Measurements from ENCODE around the gene MRPL37. TPM values are rescaled to one million over a fixed set of nuclear protein-coding genes. Genes with fewer than 3 reads are reported as not detected.

The MRPL37 gene
- polyA plus RNA-seq, 1 donor (not counting 4 experiments of a cell fraction or from before 2014, with no cell fraction given), result 30.9 TPM

- DNase-seq (ENCODE audit: low read depth, low spot score), result no peak
- Histone ChIP-seq H4K20me1 (ENCODE audit: control insufficient read depth, extremely low read depth, insufficient read depth, low read length) (no peaks in the 10 kb centered on the region), H3K79me2 (ENCODE audit: control insufficient read depth, insufficient read depth, low read length) (no peaks in the 10 kb centered on the region), H3K36me3 (ENCODE audit: control insufficient read depth in 2 of 2, extremely low read depth in 1 of 2, insufficient read depth in 2 of 2, low read length in 2 of 2) (no peaks in the 10 kb centered on the region), H3K9ac (ENCODE audit: control insufficient read depth, extremely low read depth, insufficient read depth, low read length) (no peak overlapping the region), H3K4me3 (ENCODE audit: control insufficient read depth in 2 of 3, extremely low read depth in 1 of 3, insufficient read depth in 2 of 3, low read depth in 1 of 3, low read length in 3 of 3) (no peak overlapping the region), H3K9me3 (ENCODE audit: control insufficient read depth, low read depth, low read length) (no peaks in the 10 kb centered on the region), H2AFZ (ENCODE audit: control insufficient read depth, low read length) (no peak overlapping the region), H3K27ac (ENCODE audit: control insufficient read depth, insufficient read depth, low read length) (no peak overlapping the region), H3K4me2 (ENCODE audit: control insufficient read depth, extremely low read depth, insufficient read depth, low read depth, low read length) (no peak overlapping the region), H3K9me1 (ENCODE audit: control insufficient read depth, extremely low read depth, insufficient read depth, low read length) (no peaks in the 10 kb centered on the region), H3K27me3 (ENCODE audit: control insufficient read depth, extremely low read depth, insufficient read depth, low read length) (peaks cover 6% of the 10 kb centered on the region), H3K4me1 (ENCODE audit: control insufficient read depth, extremely low read depth, insufficient read depth, low read length) (peaks cover 11% of the 10 kb centered on the region)
- dilution Hi-C loops (cut with MboI; ENCODE audit: extremely low pct_ligation_motif_present, low sequenced_read_pairs), result no loop called here
- FAIRE-seq, result no peak
- TF ChIP-seq CTCF (optimal IDR thresholded peaks at IDR 0.05 in 1 of 3, IDR thresholded peaks at IDR 0.05 in 1 of 3, conservative IDR thresholded peaks at IDR 0.05 in 1 of 3; ENCODE audit: extremely low read depth in 1 of 3, insufficient read depth in 2 of 3, low read length in 3 of 3), result no peak
- TF ChIP-seq EZH2 (IDR thresholded peaks at IDR 0.05; ENCODE audit: low read length), result no peak
Observed at GRCh38 chr1:54159733-54160316, 40.1 kb upstream of the MRPL37 start.

- no peak for DNase-seq (ENCODE audit: low read depth, low spot score)
- H3K9me3 ChIP-seq (ENCODE audit: control insufficient read depth, low read depth, low read length), result no peaks in the 10 kb centered on the region
- H3K27me3 ChIP-seq (ENCODE audit: control insufficient read depth, extremely low read depth, insufficient read depth, low read length), result peaks cover 6% of the 10 kb centered on the region
- no peak overlapping the region for H2AFZ ChIP-seq (ENCODE audit: control insufficient read depth, low read length)
- H3K4me3 ChIP-seq (ENCODE audit: control insufficient read depth in 2 of 3, extremely low read depth in 1 of 3, insufficient read depth in 2 of 3, low read depth in 1 of 3, low read length in 3 of 3), result no peak overlapping the region
- no peaks in the 10 kb centered on the region for H4K20me1 ChIP-seq (ENCODE audit: control insufficient read depth, extremely low read depth, insufficient read depth, low read length)
- dilution Hi-C loops (cut with MboI; ENCODE audit: extremely low pct_ligation_motif_present, low sequenced_read_pairs), result no loop called here
- no peak overlapping the region for H3K9ac ChIP-seq (ENCODE audit: control insufficient read depth, extremely low read depth, insufficient read depth, low read length)
- H3K36me3 ChIP-seq (ENCODE audit: control insufficient read depth in 2 of 2, extremely low read depth in 1 of 2, insufficient read depth in 2 of 2, low read length in 2 of 2), result no peaks in the 10 kb centered on the region
- FAIRE-seq, result no peak
- no peaks in the 10 kb centered on the region for H3K79me2 ChIP-seq (ENCODE audit: control insufficient read depth, insufficient read depth, low read length)
- H3K4me2 ChIP-seq (ENCODE audit: control insufficient read depth, extremely low read depth, insufficient read depth, low read depth, low read length), result no peak overlapping the region
- H3K27ac ChIP-seq (ENCODE audit: control insufficient read depth, insufficient read depth, low read length), result no peak overlapping the region
- no peaks in the 10 kb centered on the region for H3K9me1 ChIP-seq (ENCODE audit: control insufficient read depth, extremely low read depth, insufficient read depth, low read length)
- peaks cover 11% of the 10 kb centered on the region for H3K4me1 ChIP-seq (ENCODE audit: control insufficient read depth, extremely low read depth, insufficient read depth, low read length)
- TF ChIP-seq CTCF (optimal IDR thresholded peaks at IDR 0.05 in 1 of 3, IDR thresholded peaks at IDR 0.05 in 1 of 3, conservative IDR thresholded peaks at IDR 0.05 in 1 of 3; ENCODE audit: extremely low read depth in 1 of 3, insufficient read depth in 2 of 3, low read length in 3 of 3) (no peak), EZH2 (IDR thresholded peaks at IDR 0.05; ENCODE audit: low read length) (no peak)
Observed at GRCh38 chr1:54160351-54160750, 39.6 kb upstream of the MRPL37 start.

Data from keratinocyte (primary cell).